Purkinje cell (primary cell): ENCODE measurements around the gene SPSB1. TPM values are rescaled to one million over a fixed set of nuclear protein-coding genes. Genes with fewer than 3 reads are reported as not detected.

ENCODE experiments used
- polyA plus RNA-seq: library from polyadenylated mRNA; unstranded; fragments of >200 nt; fragmentation: Nextera tagmentation; gene quantifications from 2 replicates; pipeline ENCODE4 v1.2.1, GENCODE V29; 2014

Gene SPSB1
- 0.90 TPM in 1 of 2 replicates, not detected in the other for polyA plus RNA-seq

DNA sequence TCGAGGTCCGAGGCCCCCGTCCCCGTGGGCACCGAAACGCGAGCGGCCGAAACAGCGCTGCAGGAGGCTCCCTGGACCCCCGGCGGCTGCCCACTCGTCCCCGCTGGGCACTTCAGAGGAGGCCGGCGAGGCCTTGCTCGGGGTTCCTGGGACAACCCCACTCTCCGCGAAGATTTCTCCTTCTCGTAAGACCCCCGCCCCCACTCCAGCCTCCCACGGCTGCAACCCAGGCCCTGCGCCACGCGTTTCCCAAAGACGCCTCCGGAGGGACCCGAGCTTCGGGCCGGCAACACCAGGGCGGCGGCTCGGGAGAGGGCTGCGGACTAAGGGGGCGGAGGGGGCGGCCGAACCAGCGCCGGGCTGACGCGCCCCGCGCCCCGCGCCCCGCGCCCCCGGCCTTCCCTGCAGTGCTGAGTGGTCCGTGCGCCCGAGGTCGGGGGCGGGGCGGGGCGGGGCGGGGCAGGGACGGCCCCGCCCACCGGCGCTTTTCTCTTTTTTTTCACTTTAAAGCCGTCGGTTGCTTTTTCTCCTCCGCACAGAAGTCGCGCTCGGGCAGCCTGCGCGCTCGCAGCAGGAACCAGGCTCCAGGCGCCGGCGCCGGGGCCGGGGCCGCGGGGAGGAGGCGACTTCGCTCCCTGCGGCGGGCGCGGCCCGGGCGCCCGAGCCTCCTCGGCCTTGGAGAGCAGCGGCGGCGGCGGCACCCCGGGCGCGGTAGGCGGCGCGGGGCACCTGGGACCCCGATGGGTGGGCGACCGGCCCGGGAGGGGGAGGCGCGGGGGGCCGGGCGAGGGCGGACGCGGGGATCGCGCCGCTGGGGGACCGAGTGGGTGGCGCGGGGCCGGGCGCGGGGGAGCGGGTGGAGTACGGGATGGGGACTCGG lies at the start of gene SPSB1:
SPSB1 (plus strand) TSS at position 534 of the 880 bp plus-strand sequence. CDS start 62,998 bp downstream, outside the sequence.

Other genes with a start within 250 kb of the SPSB1 start
- 1.9 and 4.4 TPM in 2 replicates for gene SLC2A5, start 223.3 kb upstream of the SPSB1 start, polyA plus RNA-seq
- gene GPR157, start 163.8 kb upstream of the SPSB1 start, polyA plus RNA-seq, result 0.04 and 0.77 TPM in 2 replicates
- 0.11 and 0.19 TPM in 2 replicates for gene H6PD, start 58.1 kb upstream of the SPSB1 start, polyA plus RNA-seq
- gene SLC25A33, start 246.6 kb downstream of the SPSB1 start, polyA plus RNA-seq, result 4.4 and 6.6 TPM in 2 replicates